K562 (cell line): ENCODE measurements around the gene KRTCAP2. TPM values are rescaled to one million over a fixed set of nuclear protein-coding genes. Genes with fewer than 3 reads are reported as not detected.

ENCODE experiments used
- ATF1 ChIP-seq, 2 experiments: fragments of 450-650 bp in 1 of 2; IDR thresholded peaks; 2 replicates each; pipeline ENCODE4 v1.6.1; 2016; ENCODE audit warnings: missing compliant biosample characterization in 1 of 2, missing genetic modification characterization in 1 of 2
- CBX1 ChIP-seq: sonication (generic); IDR thresholded peaks from 2 replicates; pipeline ENCODE4 v1.6.1; 2016; ENCODE audit warnings: antibody characterized with exemption, low read depth, mild to moderate bottlenecking
- CBX5 ChIP-seq: IDR thresholded peaks from 2 replicates; pipeline ENCODE4 v1.6.1; 2014; ENCODE audit warnings: low read depth, borderline replicate concordance
- COPS2 ChIP-seq: fragments of 450-650 bp; conservative IDR thresholded peaks from 2 replicates; pipeline ENCODE4 v1.6.1; 2016; ENCODE audit warnings: mild to moderate bottlenecking, moderate library complexity
- EP300 ChIP-seq: IDR thresholded peaks from 2 replicates; pipeline ENCODE4 v1.6.1; 2012; ENCODE audit warnings: low read length, improper control_type of control experiment
- PHB2 ChIP-seq: fragments of 450-650 bp; IDR thresholded peaks from 2 replicates; pipeline ENCODE4 v1.6.1; 2017; ENCODE audit warnings: low read depth
- POLR2AphosphoS5 ChIP-seq: IDR thresholded peaks from 2 replicates; pipeline ENCODE4 v1.6.1; 2011; ENCODE audit warnings: mild to moderate bottlenecking, low read depth, low read length, moderate library complexity; ENCODE audit not compliant: control insufficient read depth, insufficient read depth
- RAD51 ChIP-seq: fragments of 450-650 bp; IDR thresholded peaks from 2 replicates; pipeline ENCODE4 v1.7.1; 2016; ENCODE audit warnings: low read depth, mild to moderate bottlenecking, borderline replicate concordance
- RBM22 ChIP-seq: fragments of 200-400 bp; formaldehyde crosslinking; IDR thresholded peaks from 2 replicates; pipeline ENCODE4 v1.6.1; 2018; ENCODE audit warnings: low read length, low read depth; ENCODE audit not compliant: poor library complexity, severe bottlenecking
- RFX7 ChIP-seq: fragments of 250-450 bp; sonication (Bioruptor Pico); IDR thresholded peaks from 2 replicates; pipeline ENCODE4 v1.5.1; 2021; ENCODE audit warnings: mild to moderate bottlenecking
- SMAD1 ChIP-seq: fragments of 150-350 bp; IDR thresholded peaks from 2 replicates; pipeline ENCODE4 v1.6.1; 2014; ENCODE audit warnings: low read length, low read depth; ENCODE audit not compliant: partially characterized antibody
- SMAD2 ChIP-seq: fragments of 150-350 bp; IDR thresholded peaks from 2 replicates; pipeline ENCODE4 v1.6.1; 2014; ENCODE audit warnings: low read depth, mild to moderate bottlenecking, low read length
- SRSF3 ChIP-seq: fragments of 200-400 bp; formaldehyde crosslinking; IDR thresholded peaks from 2 replicates; pipeline ENCODE4 v1.6.1; 2016; ENCODE audit warnings: mild to moderate bottlenecking, low read length, moderate library complexity; ENCODE audit not compliant: insufficient read depth
- XRCC5 ChIP-seq: fragments of 200-400 bp; formaldehyde crosslinking; IDR thresholded peaks from 2 replicates; pipeline ENCODE4 v1.6.1; 2017; ENCODE audit warnings: low read depth, mild to moderate bottlenecking, low read length
- ZBED1 ChIP-seq: IDR thresholded peaks from 2 replicates; pipeline ENCODE4 v1.6.1; 2014
- ZC3H8 ChIP-seq: fragments of 450-650 bp; IDR thresholded peaks from 2 replicates; pipeline ENCODE4 v1.6.1; 2017
- ZFP1 ChIP-seq: fragments of 450-650 bp; formaldehyde crosslinking; IDR thresholded peaks from 2 replicates; pipeline ENCODE4 v1.4.0; 2020; ENCODE audit warnings: mild to moderate bottlenecking, mixed read lengths
- ZFX ChIP-seq: sonication (generic); formaldehyde crosslinking; IDR thresholded peaks from 2 replicates; pipeline ENCODE4 v1.8.0; 2022; ENCODE audit warnings: mild to moderate bottlenecking, missing genetic modification reagents, moderate library complexity
- ZNF140 ChIP-seq: fragments of 250-450 bp; sonication (Bioruptor Pico); IDR thresholded peaks from 2 replicates; pipeline ENCODE4 v1.8.0; 2021; ENCODE audit warnings: moderate library complexity, mild to moderate bottlenecking, inconsistent platforms
- ZNF253 ChIP-seq: fragments of 250-450 bp; sonication (Bioruptor Pico); conservative IDR thresholded peaks from 2 replicates; pipeline ENCODE4 v1.6.1; 2021; ENCODE audit warnings: mild to moderate bottlenecking
- ZNF263 ChIP-seq: sonication (generic); formaldehyde crosslinking; IDR thresholded peaks from 2 replicates; pipeline ENCODE4 v1.8.0; 2022; ENCODE audit warnings: mild to moderate bottlenecking, missing genetic modification reagents, borderline replicate concordance
- ZZZ3 ChIP-seq: fragments of 450-650 bp; IDR thresholded peaks from 2 replicates; pipeline ENCODE4 v1.6.1; 2016; ENCODE audit warnings: antibody characterized with exemption, mild to moderate bottlenecking, moderate library complexity
- polyA plus RNA-seq, 8 experiments: library from polyadenylated mRNA; depleted of rRNA in 4 of 8; stranded (reverse) in 5 of 8; unstranded in 3 of 8; fragments of >200 nt; fragmentation: Nextera tagmentation in 2 of 8; fragmentation: Illumina TruSeq in 1 of 8; extraction: Ambion mirVana in 2 of 8; extraction: Trizol in 1 of 8; gene quantifications; 2 replicates each; pipeline versions ENCODE4 v1.2.1 to v1.2.3, GENCODE V29; 2011 to 2014; ENCODE audit warnings: inconsistent platforms in 1 of 8, missing spikeins in 1 of 8
- total RNA-seq, 7 experiments: library from RNA; depleted of rRNA in 6 of 7; stranded (reverse); fragments of >200 nt in 6 of 7; fragmentation: Illumina TruSeq in 2 of 7; extraction: Trizol in 2 of 7; gene quantifications; 2 replicates each; pipeline versions ENCODE4 v1.2.1 to v1.2.3, GENCODE V29; 2011 to 2021; ENCODE audit warnings: low replicate concordance in 1 of 7
- TF ChIP-seq, protein P1 (sequence below), 2 experiments: fragments of 450-650 bp in 1 of 2; IDR thresholded peaks; 2 replicates each; pipeline ENCODE4 v1.6.1; 2011 to 2017; ENCODE audit warnings: low read depth in 2 of 2, antibody characterized with exemption in 1 of 2, borderline replicate concordance in 1 of 2, low read length in 1 of 2, mild to moderate bottlenecking in 1 of 2, mixed read lengths in 1 of 2; ENCODE audit not compliant: control insufficient read depth in 1 of 2
- TF ChIP-seq, protein P2 (sequence below): sonication (generic); formaldehyde crosslinking; IDR thresholded peaks from 2 replicates; pipeline ENCODE4 v1.9.0; 2022; ENCODE audit warnings: mild to moderate bottlenecking, missing genetic modification reagents
- TF ChIP-seq, protein P3 (sequence below): fragments of 450-650 bp; formaldehyde crosslinking; IDR thresholded peaks from 2 replicates; pipeline ENCODE4 v1.4.0; 2022; ENCODE audit warnings: missing genetic modification characterization

KRTCAP2 gene
- total and polyA plus RNA-seq, 9 of the 15 experiments (the other 6 are each of a cell fraction or from before 2014, with no cell fraction given) = 126 to 436 (median 244) TPM

DNA sequence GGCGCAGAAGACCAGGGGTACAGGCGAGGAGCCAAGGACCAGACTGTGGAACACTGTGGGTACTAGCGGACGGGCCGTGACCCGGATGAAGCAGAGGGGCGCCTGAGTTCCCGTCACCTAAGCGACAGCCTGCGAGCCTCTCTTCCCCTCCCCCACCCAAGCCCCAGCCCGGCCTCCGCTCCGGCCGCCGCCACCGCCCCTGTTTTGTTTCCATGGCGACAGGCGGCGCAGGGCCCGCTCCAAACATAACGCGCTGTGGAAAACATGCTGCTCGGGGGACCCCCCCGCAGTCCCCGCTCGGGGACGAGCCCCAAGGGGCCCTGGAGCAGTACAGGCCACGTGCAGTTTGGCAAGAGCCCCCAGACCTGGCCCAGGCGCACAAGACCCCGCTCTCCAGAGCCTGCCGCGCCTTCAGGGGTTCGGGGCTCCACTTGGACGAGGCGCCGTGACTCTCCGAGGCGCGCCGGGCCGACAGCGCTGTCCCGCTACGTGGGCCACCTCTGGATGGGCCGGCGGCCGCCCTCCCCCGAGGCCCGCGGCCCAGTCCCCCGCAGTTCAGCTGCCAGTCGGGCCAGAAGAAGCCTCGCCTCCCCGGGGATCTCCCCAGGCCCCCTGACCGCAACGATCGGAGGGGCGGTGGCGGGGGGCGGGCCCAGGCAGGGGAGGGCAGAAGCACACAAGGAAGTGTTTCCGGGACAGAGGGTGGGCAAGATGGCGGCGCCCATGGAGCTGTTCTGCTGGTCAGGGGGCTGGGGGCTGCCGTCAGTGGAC is 35.6 kb upstream of the KRTCAP2 start, which contains the start of gene MTX1 (continued):
- TF ChIP-seq, protein P1, sequence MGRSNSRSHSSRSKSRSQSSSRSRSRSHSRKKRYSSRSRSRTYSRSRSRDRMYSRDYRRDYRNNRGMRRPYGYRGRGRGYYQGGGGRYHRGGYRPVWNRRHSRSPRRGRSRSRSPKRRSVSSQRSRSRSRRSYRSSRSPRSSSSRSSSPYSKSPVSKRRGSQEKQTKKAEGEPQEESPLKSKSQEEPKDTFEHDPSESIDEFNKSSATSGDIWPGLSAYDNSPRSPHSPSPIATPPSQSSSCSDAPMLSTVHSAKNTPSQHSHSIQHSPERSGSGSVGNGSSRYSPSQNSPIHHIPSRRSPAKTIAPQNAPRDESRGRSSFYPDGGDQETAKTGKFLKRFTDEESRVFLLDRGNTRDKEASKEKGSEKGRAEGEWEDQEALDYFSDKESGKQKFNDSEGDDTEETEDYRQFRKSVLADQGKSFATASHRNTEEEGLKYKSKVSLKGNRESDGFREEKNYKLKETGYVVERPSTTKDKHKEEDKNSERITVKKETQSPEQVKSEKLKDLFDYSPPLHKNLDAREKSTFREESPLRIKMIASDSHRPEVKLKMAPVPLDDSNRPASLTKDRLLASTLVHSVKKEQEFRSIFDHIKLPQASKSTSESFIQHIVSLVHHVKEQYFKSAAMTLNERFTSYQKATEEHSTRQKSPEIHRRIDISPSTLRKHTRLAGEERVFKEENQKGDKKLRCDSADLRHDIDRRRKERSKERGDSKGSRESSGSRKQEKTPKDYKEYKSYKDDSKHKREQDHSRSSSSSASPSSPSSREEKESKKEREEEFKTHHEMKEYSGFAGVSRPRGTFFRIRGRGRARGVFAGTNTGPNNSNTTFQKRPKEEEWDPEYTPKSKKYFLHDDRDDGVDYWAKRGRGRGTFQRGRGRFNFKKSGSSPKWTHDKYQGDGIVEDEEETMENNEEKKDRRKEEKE (IDR thresholded peaks at IDR 0.05; ENCODE audit: borderline replicate concordance in 1 of 2, control insufficient read depth in 1 of 2, low read depth in 2 of 2, low read length in 1 of 2) = no peak
- TF ChIP-seq ZZZ3 (no peak), CBX1 (0 out of 2 replicates have a peak, but pooled peaks have one; percentile 47), ZBED1 (no peak), RAD51 (no peak), ZFX (CRISPR knock-in tag) (peak; percentile 99), PHB2 (no peak), ZFP1 (CRISPR knock-in tag) (no peak), SMAD1 (no peak), XRCC5 (peak; percentile 54; the same call in 1 of the 2 replicates), RFX7 (CRISPR knock-in tag) (no peak), ZNF253 (CRISPR knock-in tag) (no peak), CBX5 (no peak), ZNF140 (CRISPR knock-in tag) (no peak), SMAD2 (no peak), POLR2AphosphoS5 (peak; percentile 71), ZNF263 (CRISPR knock-in tag) (no peak; the same call in 1 of the 2 replicates), ZC3H8 (no peak), SRSF3 (no peak), EP300 (peak; percentile 11; the same call in 1 of the 2 replicates), RBM22 (peak; percentile 97), ATF1 (CRISPR knock-in tag; IDR thresholded peaks at IDR 0.05) (peak; percentile 77), ATF1 (tag; IDR thresholded peaks at IDR 0.05) (peak; percentile 70), COPS2 (no peak)
- TF ChIP-seq, protein P2, sequence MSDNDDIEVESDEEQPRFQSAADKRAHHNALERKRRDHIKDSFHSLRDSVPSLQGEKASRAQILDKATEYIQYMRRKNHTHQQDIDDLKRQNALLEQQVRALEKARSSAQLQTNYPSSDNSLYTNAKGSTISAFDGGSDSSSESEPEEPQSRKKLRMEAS (CRISPR knock-in tag) = peak; percentile 85
- TF ChIP-seq, protein P3, sequence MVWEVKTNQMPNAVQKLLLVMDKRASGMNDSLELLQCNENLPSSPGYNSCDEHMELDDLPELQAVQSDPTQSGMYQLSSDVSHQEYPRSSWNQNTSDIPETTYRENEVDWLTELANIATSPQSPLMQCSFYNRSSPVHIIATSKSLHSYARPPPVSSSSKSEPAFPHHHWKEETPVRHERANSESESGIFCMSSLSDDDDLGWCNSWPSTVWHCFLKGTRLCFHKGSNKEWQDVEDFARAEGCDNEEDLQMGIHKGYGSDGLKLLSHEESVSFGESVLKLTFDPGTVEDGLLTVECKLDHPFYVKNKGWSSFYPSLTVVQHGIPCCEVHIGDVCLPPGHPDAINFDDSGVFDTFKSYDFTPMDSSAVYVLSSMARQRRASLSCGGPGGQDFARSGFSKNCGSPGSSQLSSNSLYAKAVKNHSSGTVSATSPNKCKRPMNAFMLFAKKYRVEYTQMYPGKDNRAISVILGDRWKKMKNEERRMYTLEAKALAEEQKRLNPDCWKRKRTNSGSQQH = 0 out of 2 replicates have a peak, but pooled peaks have one; percentile 36
